ENCODE results near the gene TTLL1. TPM values are rescaled to one million over a fixed set of nuclear protein-coding genes. Genes with fewer than 3 reads are reported as not detected.

Gene TTLL1
- total RNA-seq, 1 experiment from 2014 or later: 4.3 TPM

- Histone ChIP-seq H3K4me2 (ENCODE audit: low read length) (no peak overlapping the region), H3K79me2 (ENCODE audit: insufficient read depth, low read length) (peaks cover 90% of the 10 kb centered on the region), H3K4me3 (replicated peaks in 1 of 2; ENCODE audit: low read depth in 1 of 2, low read length in 2 of 2) (no peak overlapping the region), H3K9ac (ENCODE audit: low read length) (no peak overlapping the region), H3K9me2 (ENCODE audit: insufficient read depth) (no peaks in the 10 kb centered on the region), H4K20me1 (ENCODE audit: insufficient read depth) (peaks cover 4% of the 10 kb centered on the region; the same call in 1 of the 2 replicates), H3K4me1 (ENCODE audit: control insufficient read depth in 1 of 2, insufficient read depth in 2 of 2, low read length in 2 of 2) (peaks cover 20 to 48% of the 10 kb centered on the region in 2 experiments), H3K9me3 (ENCODE audit: control insufficient read depth in 1 of 2, insufficient read depth in 1 of 2, low read depth in 1 of 2, low read length in 2 of 2) (no peaks in the 10 kb centered on the region), H3K27ac (ENCODE audit: low read depth, low read length) (no peak overlapping the region), H3K27me3 (ENCODE audit: insufficient read depth, low read length) (no peaks in the 10 kb centered on the region), H3K36me3 (ENCODE audit: control insufficient read depth in 1 of 2, insufficient read depth in 2 of 2, low read length in 2 of 2) (no peaks in the 10 kb centered on the region), H2AFZ (ENCODE audit: low read depth, low read length, poor library complexity, severe bottlenecking) (no peak overlapping the region)
- ATAC-seq: no peak
- DNase-seq (ENCODE audit: low read depth, low spot score): no peak
- ChIA-PET POLR2A (interaction anchor here (0.5 kb wide), 1 partner anchor 15 kb away, joined by 3 read pairs; no protein-coding TSS in a partner anchor), CTCF (no interaction called here), RAD21 (ENCODE audit: low non-redundant PET in 1 of 2, low total read pairs in 2 of 2, uncharacterized antibody in 2 of 2, unreplicated experiment in 2 of 2) (no interaction called here)
- TF ChIP-seq ZNF274 (IDR thresholded peaks at IDR 0.05; ENCODE audit: low read depth, low read length): no peak
- no peak for TF ChIP-seq MAX (IDR thresholded peaks at IDR 0.05)
- TF ChIP-seq ELF1 (IDR thresholded peaks at IDR 0.05; ENCODE audit: borderline replicate concordance, low read depth): no peak
- TF ChIP-seq SRF (IDR thresholded peaks at IDR 0.05; ENCODE audit: low read depth): no peak
- intact Hi-C loops (cut with micrococcal nuclease): no loop called here
- BruUV-seq (replicated peaks): no TSS peak
These were observed 94.2 kb downstream of the TTLL1 start for GRCh38 chr22:42994917-42995562.

DNA sequence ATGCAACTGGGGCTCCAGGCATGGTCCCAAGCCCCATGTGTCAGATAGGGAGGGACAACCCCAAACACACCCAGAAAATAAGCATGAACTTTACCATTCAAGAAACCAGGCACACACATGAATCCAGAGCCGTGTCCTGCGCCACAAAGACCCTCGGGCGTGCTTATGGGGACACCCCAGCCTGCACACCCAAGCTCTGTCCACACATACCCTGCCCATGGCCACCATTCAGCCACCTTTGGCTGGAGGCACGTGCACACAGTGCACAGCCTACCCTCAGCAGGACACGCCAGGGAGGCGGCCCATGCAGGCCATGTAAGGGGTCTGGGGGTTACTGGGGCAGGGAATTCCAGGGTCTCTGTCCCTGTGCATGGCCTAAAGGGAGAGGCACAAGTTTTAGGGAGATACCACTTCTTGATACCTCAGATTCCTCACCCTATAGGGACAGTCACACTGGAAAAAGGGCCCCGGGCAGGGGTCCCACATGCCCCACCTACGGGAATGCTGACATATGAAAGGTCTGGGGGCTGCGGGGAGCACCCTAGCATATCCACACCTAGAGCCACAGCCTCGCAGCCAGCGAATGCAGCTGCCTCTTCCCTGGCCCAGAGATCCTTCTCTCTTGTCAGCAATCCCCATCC lies 94.8 kb downstream of the TTLL1 start:
- intact Hi-C loops (cut with micrococcal nuclease): no loop called here
- BruUV-seq (replicated peaks): no TSS peak
- H3K27me3 ChIP-seq (ENCODE audit: insufficient read depth, low read length): no peaks in the 10 kb centered on the region
- no peak overlapping the region for H3K27ac ChIP-seq (ENCODE audit: low read depth, low read length)
- H3K9ac ChIP-seq (ENCODE audit: low read length): no peak overlapping the region
- peaks cover 83% of the 10 kb centered on the region for H3K79me2 ChIP-seq (ENCODE audit: insufficient read depth, low read length)
- ATAC-seq (no peak), DNase-seq (ENCODE audit: low read depth, low spot score) (no peak)
- H4K20me1 ChIP-seq (ENCODE audit: insufficient read depth): peaks cover 4% of the 10 kb centered on the region; the same call in 1 of the 2 replicates
- RAD21 ChIA-PET (ENCODE audit: low non-redundant PET in 1 of 2, low total read pairs in 2 of 2, uncharacterized antibody in 2 of 2, unreplicated experiment in 2 of 2): no interaction called here
- H2AFZ ChIP-seq (ENCODE audit: low read depth, low read length, poor library complexity, severe bottlenecking): no peak overlapping the region
- CTCF ChIA-PET: no interaction called here
- peaks cover 20 to 47% of the 10 kb centered on the region in 2 experiments for H3K4me1 ChIP-seq (ENCODE audit: control insufficient read depth in 1 of 2, insufficient read depth in 2 of 2, low read length in 2 of 2)
- H3K4me3 ChIP-seq (replicated peaks in 1 of 2; ENCODE audit: low read depth in 1 of 2, low read length in 2 of 2): no peak overlapping the region
- no peak overlapping the region for H3K4me2 ChIP-seq (ENCODE audit: low read length)
- no peaks in the 10 kb centered on the region for H3K9me3 ChIP-seq (ENCODE audit: control insufficient read depth in 1 of 2, insufficient read depth in 1 of 2, low read depth in 1 of 2, low read length in 2 of 2)
- no peaks in the 10 kb centered on the region for H3K36me3 ChIP-seq (ENCODE audit: control insufficient read depth in 1 of 2, insufficient read depth in 2 of 2, low read length in 2 of 2)
- H3K9me2 ChIP-seq (ENCODE audit: insufficient read depth): no peaks in the 10 kb centered on the region
- POLR2A ChIA-PET: no interaction called here
- TF ChIP-seq EGR1 (IDR thresholded peaks at IDR 0.05; ENCODE audit: low read depth) (no peak), ZBTB33 (IDR thresholded peaks at IDR 0.05; ENCODE audit: extremely low read depth, insufficient replicate concordance, low read length) (no peak), SP1 (IDR thresholded peaks at IDR 0.05; ENCODE audit: low read depth) (no peak), CBX3 (IDR thresholded peaks at IDR 0.05; ENCODE audit: low read depth) (no peak), FOSL1 (IDR thresholded peaks at IDR 0.05; ENCODE audit: low read depth) (no peak), POLR2AphosphoS5 (IDR thresholded peaks at IDR 0.05; ENCODE audit: low read depth, low read length) (no peak)
- TF ChIP-seq, protein P1, sequence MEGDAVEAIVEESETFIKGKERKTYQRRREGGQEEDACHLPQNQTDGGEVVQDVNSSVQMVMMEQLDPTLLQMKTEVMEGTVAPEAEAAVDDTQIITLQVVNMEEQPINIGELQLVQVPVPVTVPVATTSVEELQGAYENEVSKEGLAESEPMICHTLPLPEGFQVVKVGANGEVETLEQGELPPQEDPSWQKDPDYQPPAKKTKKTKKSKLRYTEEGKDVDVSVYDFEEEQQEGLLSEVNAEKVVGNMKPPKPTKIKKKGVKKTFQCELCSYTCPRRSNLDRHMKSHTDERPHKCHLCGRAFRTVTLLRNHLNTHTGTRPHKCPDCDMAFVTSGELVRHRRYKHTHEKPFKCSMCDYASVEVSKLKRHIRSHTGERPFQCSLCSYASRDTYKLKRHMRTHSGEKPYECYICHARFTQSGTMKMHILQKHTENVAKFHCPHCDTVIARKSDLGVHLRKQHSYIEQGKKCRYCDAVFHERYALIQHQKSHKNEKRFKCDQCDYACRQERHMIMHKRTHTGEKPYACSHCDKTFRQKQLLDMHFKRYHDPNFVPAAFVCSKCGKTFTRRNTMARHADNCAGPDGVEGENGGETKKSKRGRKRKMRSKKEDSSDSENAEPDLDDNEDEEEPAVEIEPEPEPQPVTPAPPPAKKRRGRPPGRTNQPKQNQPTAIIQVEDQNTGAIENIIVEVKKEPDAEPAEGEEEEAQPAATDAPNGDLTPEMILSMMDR (IDR thresholded peaks at IDR 0.05 in 2 of 3, conservative IDR thresholded peaks at IDR 0.05 in 1 of 3; ENCODE audit: borderline replicate concordance in 1 of 3, insufficient read depth in 1 of 3, low read depth in 2 of 3, low read length in 2 of 3): no peak
- TF ChIP-seq, protein P2, sequence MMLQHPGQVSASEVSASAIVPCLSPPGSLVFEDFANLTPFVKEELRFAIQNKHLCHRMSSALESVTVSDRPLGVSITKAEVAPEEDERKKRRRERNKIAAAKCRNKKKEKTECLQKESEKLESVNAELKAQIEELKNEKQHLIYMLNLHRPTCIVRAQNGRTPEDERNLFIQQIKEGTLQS (IDR thresholded peaks at IDR 0.05): no peak
